Measurements from ENCODE around the gene TLL1. TPM values are rescaled to one million over a fixed set of nuclear protein-coding genes. Genes with fewer than 3 reads are reported as not detected.

The TLL1 gene
- total RNA-seq (1 to 10 TPM; 1.4 to 4.0 TPM), polyA plus RNA-seq (ENCODE audit: insufficient read length in 6 of 6) (1 to 10 TPM; 3.4 to 7.7 (median 3.9) TPM)
- long read RNA-seq, donor 1, full-length matches to known transcripts: 1 of 1 reads
- long read RNA-seq, donor 1, partial matches to known transcripts: 0 of 1 reads
- long read RNA-seq, donor 1, other reads (novel, unspliced or antisense): 0 of 1 reads
- long read RNA-seq, donor 2: 0 reads
- long read RNA-seq, donor 3, full-length matches to known transcripts: 1 of 1 reads
- long read RNA-seq, donor 3, partial matches to known transcripts: 0 of 1 reads
- long read RNA-seq, donor 3, other reads (novel, unspliced or antisense): 0 of 1 reads
- long read RNA-seq, donor 4: 0 reads
- long read RNA-seq, donor 5: 0 reads
- long read RNA-seq, donor 6: 0 reads
- long read RNA-seq, donor 7: 0 reads
- long read RNA-seq, donor 8, full-length matches to known transcripts: 1 of 1 reads
- long read RNA-seq, donor 8, partial matches to known transcripts: 0 of 1 reads
- long read RNA-seq, donor 8, other reads (novel, unspliced or antisense): 0 of 1 reads
- long read RNA-seq, donor 9: 0 reads
- long read RNA-seq, donor 10: 0 reads
- long read RNA-seq, donor 11: 0 reads
- long read RNA-seq, donor 12: 0 reads

- TF ChIP-seq CTCF (IDR thresholded peaks at IDR 0.05): no peak
- peak in 2 of 4 donors; percentile 17 to 27 for DNase-seq
- intact Hi-C loops (cut with DNase I): no loop called here
Measured at GRCh38 chr4:165872461-165873297, at the start of gene TLL1. TLL1 (plus strand) TSS chr4:165873237; CDS start chr4:165873905, 668 bp downstream.

GRCh38 chr4:165826166-165826565, 46.9 kb upstream of the TLL1 start:
- Histone ChIP-seq H3K27ac (no peak overlapping the region), H3K4me3 (no peak overlapping the region), H3K4me1 (no peaks in the 10 kb centered on the region), H3K27me3 (no peaks in the 10 kb centered on the region), H3K36me3 (no peaks in the 10 kb centered on the region), H3K9me3 (no peaks in the 10 kb centered on the region)
- intact Hi-C loops (cut with DNase I): no loop called here
- ATAC-seq: no peak
- no peak for DNase-seq
- TF ChIP-seq CTCF (IDR thresholded peaks at IDR 0.05): no peak

More at GRCh38 chr4:165872461-165873297, at the start of gene TLL1:
- H3K9me3 ChIP-seq: no peaks in the 10 kb centered on the region
- peaks cover 9 to 16% of the 10 kb centered on the region in 2 donors for H3K4me1 ChIP-seq
- peak within 1 kb of the TSS in 1 of 2 donors; percentile 23 for H3K27ac ChIP-seq
- peak within 1 kb of the TSS; percentile 26 to 37 for H3K4me3 ChIP-seq
- H3K36me3 ChIP-seq: no peaks in the 10 kb centered on the region
- ATAC-seq: peak; percentile 29
- peaks cover 42 to 56% of the 10 kb centered on the region in 2 donors for H3K27me3 ChIP-seq

GRCh38 chr4:165827018-165827417, 46.0 kb upstream of the TLL1 start:
- intact Hi-C loops (cut with DNase I): no loop called here
- no peak overlapping the region for H3K4me3 ChIP-seq
- TF ChIP-seq CTCF (IDR thresholded peaks at IDR 0.05): no peak
- no peak overlapping the region for H3K27ac ChIP-seq
- no peaks in the 10 kb centered on the region for H3K4me1 ChIP-seq
- H3K27me3 ChIP-seq: no peaks in the 10 kb centered on the region
- no peaks in the 10 kb centered on the region for H3K9me3 ChIP-seq
- no peaks in the 10 kb centered on the region for H3K36me3 ChIP-seq
- DNase-seq: no peak
- no peak for ATAC-seq

GRCh38 chr4:165828928-165829327, 44.1 kb upstream of the TLL1 start:
- ATAC-seq (no peak), DNase-seq (no peak)
- H3K27ac ChIP-seq: no peak overlapping the region
- no peaks in the 10 kb centered on the region for H3K4me1 ChIP-seq
- no peaks in the 10 kb centered on the region for H3K27me3 ChIP-seq
- no peaks in the 10 kb centered on the region for H3K36me3 ChIP-seq
- intact Hi-C loops (cut with DNase I): no loop called here
- H3K9me3 ChIP-seq: no peaks in the 10 kb centered on the region
- no peak overlapping the region for H3K4me3 ChIP-seq
- TF ChIP-seq CTCF (IDR thresholded peaks at IDR 0.05): no peak

All from left lung (tissue), 14 donors.